Left ventricle myocardium inferior (tissue), 1 donor: ENCODE data around the gene ATP11A. TPM values are rescaled to one million over a fixed set of nuclear protein-coding genes. Genes with fewer than 3 reads are reported as not detected.

Source experiments
- DNase-seq: peaks from one replicate; pipeline ENCODE4 v3.0.0-alpha.2; 2020
- H3K27ac ChIP-seq: fragments of 200-600 bp; replicated peaks from 2 replicates; pipeline ENCODE4 v1.8.0; 2021
- H3K27me3 ChIP-seq: fragments of 200-600 bp; 2 replicates; pipeline ENCODE4 v1.8.0; 2021; ENCODE audit warnings: low read depth
- H3K36me3 ChIP-seq: fragments of 200-600 bp; 2 replicates; pipeline ENCODE4 v1.8.0; 2021
- H3K4me1 ChIP-seq: fragments of 200-600 bp; 2 replicates; pipeline ENCODE4 v1.8.0; 2021
- H3K4me3 ChIP-seq: fragments of 200-600 bp; 2 replicates; pipeline ENCODE4 v1.8.0; 2021; ENCODE audit warnings: mild to moderate bottlenecking, moderate library complexity
- H3K9me3 ChIP-seq: fragments of 200-600 bp; replicated peaks from 2 replicates; pipeline ENCODE4 v1.8.0; 2021
- intact Hi-C: fragments of 100-400 bp; cut with micrococcal nuclease; formaldehyde crosslinking; loops from one replicate; pipeline ENCODE4 v1.11.0; 2022
- total RNA-seq: library from RNA; stranded (reverse); fragmentation: NEBNext Ultra II Directional; extraction: Animal tissue kit (Norgen Biotek cat#: 25700); gene quantifications from one replicate; pipeline ENCODE4 v1.2.1, GENCODE V29; 2021
- TF ChIP-seq, protein P1 (sequence below): fragments of 200-600 bp; IDR thresholded peaks from 2 replicates; pipeline ENCODE4 v1.8.0; 2021; ENCODE audit warnings: antibody characterized with exemption, mild to moderate bottlenecking, borderline replicate concordance
- donor health status: DM: no; HTN: yes; CAD: no; lungs with severe emphysema.

ATP11A gene
- total RNA-seq, 1 donor from 2014 or later = 106 TPM

DNA sequence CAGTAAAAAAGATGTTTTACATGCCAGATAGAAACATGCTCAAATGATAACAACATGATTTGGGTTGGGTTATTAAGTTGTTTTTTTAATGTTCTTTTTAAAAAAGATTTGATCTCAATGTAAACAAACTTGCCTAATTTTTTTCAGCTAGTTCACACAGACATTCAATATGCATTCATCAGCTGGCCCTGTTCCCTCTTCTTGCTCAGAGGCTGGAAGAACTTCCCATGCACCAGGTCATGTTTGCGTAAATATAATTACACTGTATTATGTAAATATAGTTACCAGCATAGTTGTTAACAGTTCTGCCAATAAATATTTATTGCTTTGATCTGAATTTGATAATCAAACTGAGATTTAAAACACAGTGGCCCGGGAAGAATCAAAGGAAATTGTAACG, 70.6 kb downstream of the ATP11A start:
- DNase-seq = no peak
- TF ChIP-seq, protein P1, sequence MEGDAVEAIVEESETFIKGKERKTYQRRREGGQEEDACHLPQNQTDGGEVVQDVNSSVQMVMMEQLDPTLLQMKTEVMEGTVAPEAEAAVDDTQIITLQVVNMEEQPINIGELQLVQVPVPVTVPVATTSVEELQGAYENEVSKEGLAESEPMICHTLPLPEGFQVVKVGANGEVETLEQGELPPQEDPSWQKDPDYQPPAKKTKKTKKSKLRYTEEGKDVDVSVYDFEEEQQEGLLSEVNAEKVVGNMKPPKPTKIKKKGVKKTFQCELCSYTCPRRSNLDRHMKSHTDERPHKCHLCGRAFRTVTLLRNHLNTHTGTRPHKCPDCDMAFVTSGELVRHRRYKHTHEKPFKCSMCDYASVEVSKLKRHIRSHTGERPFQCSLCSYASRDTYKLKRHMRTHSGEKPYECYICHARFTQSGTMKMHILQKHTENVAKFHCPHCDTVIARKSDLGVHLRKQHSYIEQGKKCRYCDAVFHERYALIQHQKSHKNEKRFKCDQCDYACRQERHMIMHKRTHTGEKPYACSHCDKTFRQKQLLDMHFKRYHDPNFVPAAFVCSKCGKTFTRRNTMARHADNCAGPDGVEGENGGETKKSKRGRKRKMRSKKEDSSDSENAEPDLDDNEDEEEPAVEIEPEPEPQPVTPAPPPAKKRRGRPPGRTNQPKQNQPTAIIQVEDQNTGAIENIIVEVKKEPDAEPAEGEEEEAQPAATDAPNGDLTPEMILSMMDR = no peak
- Histone ChIP-seq H3K4me1 (peaks cover 37% of the 10 kb centered on the region), H3K36me3 (no peaks in the 10 kb centered on the region), H3K9me3 (peaks cover 5% of the 10 kb centered on the region), H3K27ac (no peak overlapping the region), H3K4me3 (peak overlapping the region; percentile 26), H3K27me3 (no peaks in the 10 kb centered on the region)
- intact Hi-C loops = no loop called here

DNA sequence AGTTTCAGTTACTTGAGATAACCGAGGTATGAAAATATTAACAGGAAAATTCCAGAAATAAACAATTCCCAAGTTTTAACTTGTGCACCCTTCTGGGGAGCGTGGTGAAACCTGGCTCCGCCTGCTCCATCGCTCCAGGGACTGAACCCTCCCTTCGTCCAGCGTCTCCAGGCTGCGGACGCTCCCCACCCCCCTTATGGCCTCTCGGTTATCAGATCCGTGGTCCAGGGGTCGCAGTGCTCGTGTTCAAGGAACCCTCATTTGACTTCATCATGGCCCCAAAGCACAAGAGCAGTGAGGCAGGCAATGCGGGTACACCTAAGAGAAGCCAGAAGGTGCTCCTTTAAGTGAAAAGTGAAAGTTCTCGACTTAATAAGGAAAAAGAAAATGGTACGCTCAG, 71.1 kb downstream of the ATP11A start:
- H3K4me1 ChIP-seq = peaks cover 37% of the 10 kb centered on the region
- peak overlapping the region; percentile 26 for H3K4me3 ChIP-seq
- no peaks in the 10 kb centered on the region for H3K27me3 ChIP-seq
- TF ChIP-seq, protein P1 = no peak
- no peaks in the 10 kb centered on the region for H3K36me3 ChIP-seq
- no peak for DNase-seq
- peaks cover 3% of the 10 kb centered on the region for H3K9me3 ChIP-seq
- intact Hi-C loops = no loop called here
- no peak overlapping the region for H3K27ac ChIP-seq

DNA sequence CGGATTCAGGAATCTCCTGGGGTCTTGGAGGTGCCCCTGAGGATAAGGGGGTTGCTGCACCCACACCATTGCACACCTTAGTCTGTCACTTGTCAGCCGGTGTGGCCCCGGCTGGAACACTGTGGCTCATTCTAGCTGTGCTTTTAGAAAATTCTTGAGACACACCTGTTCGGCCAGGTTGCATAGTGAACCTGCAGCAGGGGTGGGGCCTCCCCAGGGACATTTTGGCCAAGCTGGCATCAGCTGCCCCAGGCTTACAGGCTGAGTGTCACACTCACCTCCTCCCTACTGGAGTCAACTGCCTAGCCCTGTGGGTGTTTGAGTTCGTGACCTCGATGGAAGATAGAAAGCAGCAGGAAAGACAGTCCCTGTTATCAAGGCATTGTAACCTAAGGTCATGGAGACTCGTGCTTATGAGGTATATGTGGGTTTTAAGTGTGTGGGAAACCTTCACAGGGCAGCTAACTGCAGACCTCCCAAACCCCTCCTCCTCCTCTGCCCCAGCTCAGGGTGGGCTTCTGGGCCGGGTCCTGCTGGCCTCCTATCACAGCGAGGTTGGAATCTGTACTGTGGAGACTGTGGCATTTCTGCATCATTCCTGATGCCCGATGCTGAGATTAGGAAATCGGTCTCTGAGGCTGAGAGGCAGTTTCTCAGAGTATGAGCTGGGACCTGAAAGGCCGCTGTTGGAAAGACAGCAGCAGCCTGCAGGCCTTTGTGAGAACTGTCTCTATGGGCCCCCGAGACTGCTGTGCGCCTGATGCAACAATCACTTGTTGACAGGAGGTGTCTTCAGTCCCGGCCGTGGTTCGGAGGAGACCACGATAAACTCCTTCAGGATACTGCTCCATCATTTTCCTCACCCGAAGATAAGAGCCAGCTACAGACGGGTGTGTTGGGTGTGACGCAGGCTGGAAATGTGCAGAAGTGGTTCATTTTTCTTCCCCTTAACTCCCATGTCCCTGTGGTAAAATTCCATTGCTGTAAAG, 72.2 kb downstream of the ATP11A start:
- TF ChIP-seq, protein P1 = peak; percentile 37
- Histone ChIP-seq H3K4me1 (peaks cover 28% of the 10 kb centered on the region), H3K36me3 (no peaks in the 10 kb centered on the region), H3K27me3 (no peaks in the 10 kb centered on the region), H3K9me3 (no peaks in the 10 kb centered on the region), H3K4me3 (no peak overlapping the region), H3K27ac (peak overlapping the region; percentile 13)
- peak; percentile 49 for DNase-seq
- intact Hi-C loops = no loop called here

DNA sequence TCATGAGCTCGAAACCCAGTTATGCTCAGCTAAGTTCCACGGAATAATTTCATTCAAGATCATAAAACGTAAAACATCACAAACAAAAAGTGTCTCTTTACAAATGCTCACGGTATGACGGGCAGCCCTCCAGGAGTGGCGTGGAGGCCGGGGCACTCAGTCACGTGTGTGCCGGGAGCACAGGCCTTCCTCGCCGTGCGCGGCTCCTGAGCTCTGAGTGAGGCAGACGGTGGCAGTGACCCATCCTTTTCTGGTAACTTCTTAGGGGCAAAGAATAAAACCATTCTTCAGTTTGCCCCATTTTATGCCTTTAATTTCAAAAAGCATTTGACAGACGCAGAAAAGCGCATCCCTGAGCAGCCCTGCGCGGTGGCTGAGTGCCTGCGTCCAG, 72.8 kb downstream of the ATP11A start:
- no peaks in the 10 kb centered on the region for H3K36me3 ChIP-seq
- no peaks in the 10 kb centered on the region for H3K27me3 ChIP-seq
- H3K27ac ChIP-seq = peak overlapping the region; percentile 13
- TF ChIP-seq, protein P1 = no peak
- no peaks in the 10 kb centered on the region for H3K9me3 ChIP-seq
- intact Hi-C loops = no loop called here
- H3K4me1 ChIP-seq = peaks cover 27% of the 10 kb centered on the region
- no peak overlapping the region for H3K4me3 ChIP-seq
- DNase-seq = no peak

DNA sequence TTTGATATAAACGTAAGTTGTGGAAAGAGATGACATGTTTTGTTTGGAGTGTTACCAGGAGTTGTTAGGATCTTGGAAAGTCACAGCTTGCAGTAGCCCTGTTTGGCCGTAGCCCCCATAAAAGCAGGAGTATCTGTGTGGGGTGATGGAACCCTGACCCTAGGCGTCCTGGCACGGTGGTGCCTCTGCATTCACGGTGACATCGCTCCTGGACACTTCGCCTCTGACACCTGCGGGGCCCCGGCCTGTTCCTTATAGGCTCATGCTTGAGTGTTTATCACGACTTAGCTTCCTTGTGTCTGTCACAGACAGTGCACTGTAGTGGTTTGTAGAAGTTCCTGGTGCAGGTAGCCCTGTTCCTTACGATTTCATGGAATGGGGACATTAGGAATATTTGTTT, 74.2 kb downstream of the ATP11A start:
- no peaks in the 10 kb centered on the region for H3K27me3 ChIP-seq
- H3K27ac ChIP-seq = no peak overlapping the region
- TF ChIP-seq, protein P1 = no peak
- peaks cover 37% of the 10 kb centered on the region for H3K4me1 ChIP-seq
- H3K9me3 ChIP-seq = no peaks in the 10 kb centered on the region
- no peak for DNase-seq
- H3K36me3 ChIP-seq = no peaks in the 10 kb centered on the region
- intact Hi-C loops = no loop called here
- no peak overlapping the region for H3K4me3 ChIP-seq
